ENCODE measurements around the gene TGM3. TPM values are rescaled to one million over a fixed set of nuclear protein-coding genes. Genes with fewer than 3 reads are reported as not detected.

Gene TGM3
- total RNA-seq, 2 donors from 2014 or later: not detected

DNA sequence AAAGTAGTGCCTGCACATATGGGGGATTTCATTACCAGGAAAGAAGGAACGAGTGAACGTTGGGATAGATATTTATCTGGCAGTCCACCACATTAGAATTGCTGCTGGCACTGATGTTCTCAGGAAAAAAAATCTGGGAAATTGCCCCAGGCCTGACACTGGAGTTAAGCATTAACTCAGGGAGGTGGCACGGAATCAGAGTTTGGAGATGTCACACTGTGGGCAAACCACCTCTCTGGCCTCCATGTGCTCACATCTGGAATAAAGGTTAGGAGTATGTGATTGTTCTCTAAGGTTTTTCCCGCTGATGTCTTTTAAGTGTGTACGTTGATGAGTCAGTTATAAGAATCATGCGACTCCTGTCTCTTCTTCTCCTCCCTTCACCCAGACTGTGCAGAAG is 7.9 kb downstream of the TGM3 start:
- ATAC-seq (no peak), DNase-seq (no peak)
- peaks cover 34% of the 10 kb centered on the region for H3K27me3 Mint-ChIP-seq
- H3K9me3 ChIP-seq (ENCODE audit: control insufficient read depth, low read length, poor library complexity, severe bottlenecking): no peaks in the 10 kb centered on the region
- no peak overlapping the region for H3K27ac Mint-ChIP-seq
- H3K4me1 Mint-ChIP-seq: peaks cover 5% of the 10 kb centered on the region
- no peak overlapping the region for H3K4me3 Mint-ChIP-seq
- H3K36me3 Mint-ChIP-seq (ENCODE audit: low read depth): no peaks in the 10 kb centered on the region

DNA sequence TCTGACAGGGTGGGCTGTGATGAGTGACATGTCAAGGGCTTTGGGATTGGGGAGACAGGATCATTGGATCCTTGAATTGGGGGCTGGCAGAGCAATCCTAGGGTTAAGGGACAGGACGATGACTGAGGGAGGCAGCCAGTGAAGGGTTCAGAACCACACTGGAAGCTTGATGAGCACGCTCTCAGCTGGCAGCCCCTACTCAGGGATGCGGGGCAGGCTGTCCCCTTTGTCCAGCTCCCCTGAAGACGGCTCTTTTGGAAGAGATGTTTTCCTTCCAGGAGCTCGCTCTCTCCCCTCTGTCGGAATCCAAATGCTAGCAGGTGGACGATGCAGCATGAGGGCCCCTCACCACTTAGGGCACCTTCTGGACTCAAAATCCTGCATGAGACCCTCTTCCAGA is 8.4 kb downstream of the TGM3 start:
- Mint-ChIP-seq H3K36me3 (ENCODE audit: low read depth) (no peaks in the 10 kb centered on the region), H3K27me3 (peaks cover 30% of the 10 kb centered on the region), H3K4me3 (no peak overlapping the region), H3K27ac (no peak overlapping the region), H3K4me1 (peaks cover 5% of the 10 kb centered on the region)
- ATAC-seq (no peak), DNase-seq (no peak)
- H3K9me3 ChIP-seq (ENCODE audit: control insufficient read depth, low read length, poor library complexity, severe bottlenecking): no peaks in the 10 kb centered on the region

DNA sequence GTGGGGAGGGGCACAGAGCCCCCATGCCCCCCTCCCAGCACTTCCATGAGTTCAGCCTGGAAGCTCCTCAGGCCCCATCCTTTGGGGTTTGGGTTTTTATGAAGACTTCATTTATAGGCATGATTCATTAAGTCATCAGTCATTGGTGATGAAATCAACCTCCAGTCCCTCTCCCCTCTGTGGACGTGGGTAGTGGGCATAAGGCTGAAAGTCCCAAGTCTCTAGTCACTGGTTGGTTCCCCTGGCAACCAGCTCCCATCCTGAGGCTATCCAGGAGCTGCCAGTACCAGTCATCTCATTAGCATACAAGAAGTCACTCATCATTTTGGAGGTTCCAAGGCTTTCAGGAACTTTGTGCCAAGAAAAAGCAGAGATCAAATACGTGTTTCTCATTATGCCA is 9.2 kb downstream of the TGM3 start:
- no peak overlapping the region for H3K4me3 Mint-ChIP-seq
- peaks cover 5% of the 10 kb centered on the region for H3K4me1 Mint-ChIP-seq
- no peaks in the 10 kb centered on the region for H3K36me3 Mint-ChIP-seq (ENCODE audit: low read depth)
- no peaks in the 10 kb centered on the region for H3K9me3 ChIP-seq (ENCODE audit: control insufficient read depth, low read length, poor library complexity, severe bottlenecking)
- H3K27ac Mint-ChIP-seq: no peak overlapping the region
- ATAC-seq (no peak), DNase-seq (no peak)
- peaks cover 30% of the 10 kb centered on the region for H3K27me3 Mint-ChIP-seq

DNA sequence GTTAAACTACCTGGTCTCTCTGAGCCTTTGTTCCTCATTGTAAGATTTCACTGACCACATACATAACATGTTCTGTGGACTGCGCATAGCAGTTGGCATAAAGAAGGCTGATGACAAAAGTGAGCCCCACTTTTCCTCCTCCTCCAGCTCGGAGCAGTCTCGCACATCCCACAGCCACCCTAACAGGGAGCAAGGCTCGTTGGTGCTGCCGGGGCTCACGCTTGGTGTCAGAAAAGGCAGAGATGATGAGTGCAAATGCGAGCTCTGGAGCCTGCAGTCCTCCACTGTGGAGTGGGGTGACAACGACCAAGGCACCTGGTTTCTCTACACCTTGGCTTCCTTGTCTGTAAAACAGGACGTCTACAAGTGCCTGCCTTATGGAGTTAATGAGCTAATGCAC is 9.7 kb downstream of the TGM3 start:
- Mint-ChIP-seq H3K4me1 (peaks cover 5% of the 10 kb centered on the region), H3K4me3 (no peak overlapping the region), H3K27ac (no peak overlapping the region), H3K27me3 (peaks cover 30% of the 10 kb centered on the region), H3K36me3 (ENCODE audit: low read depth) (no peaks in the 10 kb centered on the region)
- DNase-seq: no peak
- H3K9me3 ChIP-seq (ENCODE audit: control insufficient read depth, low read length, poor library complexity, severe bottlenecking): no peaks in the 10 kb centered on the region
- no peak for ATAC-seq

DNA sequence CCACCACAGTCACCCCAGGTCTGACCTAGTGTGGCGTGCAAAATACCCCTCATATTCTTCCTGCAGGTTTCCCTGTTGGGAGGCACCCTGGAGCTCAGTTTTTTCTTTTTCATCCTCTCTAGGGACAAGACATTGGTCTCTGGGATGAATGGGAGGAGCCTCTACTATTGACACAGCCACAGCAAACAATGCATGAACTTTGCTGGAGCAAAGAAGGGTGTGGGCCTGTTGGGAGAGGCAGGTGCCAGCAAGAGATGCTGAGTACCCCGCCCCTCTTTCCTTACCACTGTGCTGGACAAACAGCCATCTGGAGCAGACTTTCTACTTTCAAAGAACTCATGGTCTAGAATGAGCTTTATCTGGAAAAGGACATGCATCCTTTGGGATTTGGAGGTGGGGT is 10.1 kb downstream of the TGM3 start:
- H3K4me3 Mint-ChIP-seq: no peak overlapping the region
- H3K9me3 ChIP-seq (ENCODE audit: control insufficient read depth, low read length, poor library complexity, severe bottlenecking): no peaks in the 10 kb centered on the region
- H3K27me3 Mint-ChIP-seq: peaks cover 27% of the 10 kb centered on the region
- H3K36me3 Mint-ChIP-seq (ENCODE audit: low read depth): no peaks in the 10 kb centered on the region
- DNase-seq (no peak), ATAC-seq (no peak)
- H3K27ac Mint-ChIP-seq: no peak overlapping the region
- H3K4me1 Mint-ChIP-seq: peaks cover 5% of the 10 kb centered on the region

DNA sequence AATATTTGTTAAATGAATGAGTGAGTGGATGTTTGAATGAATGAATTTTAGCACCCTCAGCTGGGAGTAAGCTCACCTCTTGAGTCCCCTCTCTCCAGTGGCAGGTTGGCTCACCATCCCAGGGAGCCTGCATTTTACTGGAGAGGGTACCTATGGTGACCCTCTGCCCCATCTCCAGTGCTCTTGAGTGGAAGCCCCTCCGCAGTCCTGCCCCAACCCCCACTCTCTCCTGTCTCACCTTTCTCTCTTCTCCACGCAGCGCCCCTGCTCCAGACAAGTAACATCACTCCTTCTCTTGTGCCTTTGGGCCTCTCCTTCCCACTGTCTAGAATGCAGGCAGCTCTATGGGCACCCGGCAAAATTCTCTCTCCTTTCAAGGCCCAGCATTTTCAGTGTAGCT is 11.3 kb downstream of the TGM3 start:
- peaks cover 31% of the 10 kb centered on the region for H3K27me3 Mint-ChIP-seq
- no peak for ATAC-seq
- no peaks in the 10 kb centered on the region for H3K36me3 Mint-ChIP-seq (ENCODE audit: low read depth)

DNA sequence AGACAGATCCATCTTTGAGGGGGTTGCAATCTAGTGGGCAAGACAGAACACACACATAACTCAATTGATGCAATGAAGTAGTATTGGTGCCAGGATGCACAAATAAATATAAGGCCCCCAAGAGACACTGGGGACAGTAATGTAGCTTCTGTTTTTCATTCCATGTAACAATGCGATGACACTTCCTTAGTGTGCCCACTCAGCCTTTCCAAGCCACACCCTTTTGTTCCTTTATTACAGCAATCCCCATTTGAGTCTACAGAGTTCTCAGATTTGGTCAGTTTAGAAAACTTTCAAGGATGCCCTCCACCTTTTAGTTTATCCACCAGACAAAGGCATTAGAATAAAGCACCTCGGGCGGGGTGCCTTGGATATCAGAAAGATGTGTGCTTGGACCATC is 15.5 kb downstream of the TGM3 start:
- no peak overlapping the region for H3K4me3 Mint-ChIP-seq
- no peak for ATAC-seq
- no peaks in the 10 kb centered on the region for H3K9me3 ChIP-seq (ENCODE audit: control insufficient read depth, low read length, poor library complexity, severe bottlenecking)
- H3K27ac Mint-ChIP-seq: peak overlapping the region; percentile 59
- DNase-seq: no peak
- H3K4me1 Mint-ChIP-seq: peaks cover 5% of the 10 kb centered on the region
- peaks cover 16% of the 10 kb centered on the region for H3K27me3 Mint-ChIP-seq
- no peaks in the 10 kb centered on the region for H3K36me3 Mint-ChIP-seq (ENCODE audit: low read depth)

More for the DNA sequence above, 11.3 kb downstream of the TGM3 start:
- H3K9me3 ChIP-seq (ENCODE audit: control insufficient read depth, low read length, poor library complexity, severe bottlenecking): no peaks in the 10 kb centered on the region
- Mint-ChIP-seq H3K4me1 (peaks cover 5% of the 10 kb centered on the region), H3K27ac (no peak overlapping the region), H3K4me3 (no peak overlapping the region)
- no peak for DNase-seq

DNA sequence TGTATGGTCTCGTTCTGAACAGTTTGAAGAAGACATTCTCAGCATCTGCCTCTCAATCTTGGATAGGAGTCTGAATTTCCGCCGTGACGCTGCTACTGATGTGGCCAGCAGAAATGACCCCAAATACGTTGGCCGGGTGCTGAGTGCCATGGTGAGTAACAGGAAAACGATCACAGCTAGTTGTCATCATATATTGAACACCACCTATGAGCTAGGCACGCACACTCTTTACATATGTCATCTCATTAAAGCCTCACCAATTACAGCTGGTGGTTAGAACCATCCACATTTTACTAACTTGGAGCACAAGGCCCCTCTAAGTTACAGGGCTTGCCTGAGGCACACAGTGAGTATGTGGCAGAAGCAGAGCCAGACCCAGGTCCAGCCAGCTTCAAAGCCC is 17.1 kb downstream of the TGM3 start:
- Mint-ChIP-seq H3K27me3 (peaks cover 15% of the 10 kb centered on the region), H3K36me3 (ENCODE audit: low read depth) (no peaks in the 10 kb centered on the region), H3K27ac (no peak overlapping the region), H3K4me1 (no peaks in the 10 kb centered on the region), H3K4me3 (no peak overlapping the region)
- no peak for DNase-seq
- H3K9me3 ChIP-seq (ENCODE audit: control insufficient read depth, low read length, poor library complexity, severe bottlenecking): no peaks in the 10 kb centered on the region
- no peak for ATAC-seq

DNA sequence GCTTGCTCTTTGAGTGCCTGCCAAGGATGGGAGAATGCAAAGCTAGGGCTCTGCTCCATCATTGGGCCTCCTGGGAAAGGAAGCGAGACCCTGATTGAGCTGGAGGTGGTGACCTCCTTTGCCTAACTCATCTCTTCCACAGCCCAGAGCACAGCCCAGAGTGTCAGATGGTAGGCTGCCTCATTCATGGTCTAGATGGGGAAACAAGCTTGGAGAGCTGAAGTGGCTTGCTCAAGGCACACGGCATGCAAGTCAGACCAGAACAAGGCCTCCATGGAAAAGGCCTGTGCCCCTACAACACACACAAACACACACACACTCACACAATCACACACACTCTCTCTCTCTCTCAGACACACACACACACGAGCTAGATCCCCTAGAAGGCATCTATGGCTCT is 17.5 kb downstream of the TGM3 start:
- Mint-ChIP-seq H3K36me3 (ENCODE audit: low read depth) (no peaks in the 10 kb centered on the region), H3K4me1 (no peaks in the 10 kb centered on the region), H3K27me3 (peaks cover 15% of the 10 kb centered on the region), H3K27ac (no peak overlapping the region), H3K4me3 (no peak overlapping the region)
- ATAC-seq: no peak
- H3K9me3 ChIP-seq (ENCODE audit: control insufficient read depth, low read length, poor library complexity, severe bottlenecking): no peaks in the 10 kb centered on the region
- DNase-seq: no peak

DNA sequence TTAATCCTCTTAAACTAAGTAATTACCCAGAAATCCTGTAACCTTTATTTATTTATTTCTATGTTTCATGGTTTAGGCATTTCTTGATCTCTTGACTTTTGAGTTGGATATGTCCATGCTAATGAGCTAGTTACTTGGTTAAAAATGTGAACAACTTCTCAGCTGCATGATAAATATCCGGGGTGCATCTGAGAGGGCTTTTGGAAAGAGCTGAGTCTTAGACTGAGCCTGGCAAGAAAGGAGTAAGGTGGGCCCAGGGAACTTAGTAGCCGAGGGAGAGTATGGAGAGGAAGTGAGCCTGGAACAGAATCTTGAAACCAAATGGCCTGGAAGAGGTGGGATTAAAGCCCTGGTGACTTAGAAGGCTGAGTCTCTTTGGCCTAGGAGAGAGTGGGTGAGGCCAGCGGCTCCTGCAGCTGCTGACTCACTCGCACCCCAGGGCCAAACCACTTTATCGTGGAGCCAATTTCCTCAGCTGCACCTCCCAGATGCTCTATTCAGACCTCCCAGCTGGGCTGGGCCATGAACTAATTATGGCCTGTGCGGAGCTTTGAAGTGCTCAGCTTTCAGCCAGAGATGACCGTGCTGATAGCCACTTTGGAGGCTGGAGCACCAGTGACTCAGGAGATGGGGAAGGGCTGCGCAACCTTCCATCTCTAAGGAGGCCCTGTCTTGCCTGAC is 19.1 kb downstream of the TGM3 start:
- peaks cover 18% of the 10 kb centered on the region for H3K27me3 Mint-ChIP-seq
- no peaks in the 10 kb centered on the region for H3K36me3 Mint-ChIP-seq (ENCODE audit: low read depth)
- H3K4me3 Mint-ChIP-seq: no peak overlapping the region
- no peaks in the 10 kb centered on the region for H3K9me3 ChIP-seq (ENCODE audit: control insufficient read depth, low read length, poor library complexity, severe bottlenecking)
- no peak for ATAC-seq
- no peak for DNase-seq
- no peaks in the 10 kb centered on the region for H3K4me1 Mint-ChIP-seq
- H3K27ac Mint-ChIP-seq: no peak overlapping the region

DNA sequence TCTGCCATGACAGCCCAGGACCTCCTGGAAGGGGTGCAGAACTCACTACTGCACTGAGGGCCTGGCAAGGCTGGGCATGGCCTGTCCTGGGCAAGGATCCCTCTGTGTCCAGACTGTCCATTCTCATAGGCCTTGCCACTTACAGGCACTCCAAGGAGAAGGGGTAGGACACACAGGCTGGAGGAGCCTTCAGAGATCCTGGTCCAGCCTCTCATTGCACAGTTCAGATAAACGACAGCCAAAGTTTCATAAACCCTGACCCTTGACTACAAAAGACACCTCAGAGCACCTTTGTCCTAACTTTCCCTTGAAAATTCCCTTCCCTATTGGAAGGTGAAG is 19.6 kb downstream of the TGM3 start:
- ATAC-seq (no peak), DNase-seq (no peak)
- H3K4me1 Mint-ChIP-seq: no peaks in the 10 kb centered on the region
- no peaks in the 10 kb centered on the region for H3K9me3 ChIP-seq (ENCODE audit: control insufficient read depth, low read length, poor library complexity, severe bottlenecking)
- H3K4me3 Mint-ChIP-seq: no peak overlapping the region
- H3K27ac Mint-ChIP-seq: no peak overlapping the region
- no peaks in the 10 kb centered on the region for H3K36me3 Mint-ChIP-seq (ENCODE audit: low read depth)
- H3K27me3 Mint-ChIP-seq: peaks cover 19% of the 10 kb centered on the region

DNA sequence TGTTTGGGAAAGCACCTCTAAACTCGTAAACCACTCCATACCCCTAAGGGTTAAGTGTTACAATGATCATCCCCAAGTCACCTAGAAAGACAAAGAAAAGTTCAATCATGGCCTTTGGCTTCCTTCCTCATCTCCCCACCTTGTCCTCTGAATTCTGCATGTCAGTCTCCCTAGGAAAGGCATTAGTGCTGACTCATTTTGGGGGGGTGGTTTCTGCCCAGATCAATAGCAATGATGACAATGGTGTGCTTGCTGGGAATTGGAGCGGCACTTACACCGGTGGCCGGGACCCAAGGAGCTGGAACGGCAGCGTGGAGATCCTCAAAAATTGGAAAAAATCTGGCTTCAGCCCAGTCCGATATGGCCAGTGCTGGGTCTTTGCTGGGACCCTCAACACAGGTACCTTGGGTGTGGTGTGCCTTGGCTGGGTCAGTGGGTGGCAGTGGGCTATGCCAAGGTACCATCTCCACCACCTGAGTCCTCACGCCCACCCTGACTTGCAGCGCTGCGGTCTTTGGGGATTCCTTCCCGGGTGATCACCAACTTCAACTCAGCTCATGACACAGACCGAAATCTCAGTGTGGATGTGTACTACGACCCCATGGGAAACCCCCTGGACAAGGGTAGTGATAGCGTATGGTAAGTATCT is 21.2 kb downstream of the TGM3 start:
- no peak overlapping the region for H3K27ac Mint-ChIP-seq
- no peak for ATAC-seq
- no peak overlapping the region for H3K4me3 Mint-ChIP-seq
- H3K27me3 Mint-ChIP-seq: peaks cover 12% of the 10 kb centered on the region
- H3K9me3 ChIP-seq (ENCODE audit: control insufficient read depth, low read length, poor library complexity, severe bottlenecking): no peaks in the 10 kb centered on the region
- no peaks in the 10 kb centered on the region for H3K4me1 Mint-ChIP-seq
- H3K36me3 Mint-ChIP-seq (ENCODE audit: low read depth): no peaks in the 10 kb centered on the region
- DNase-seq: no peak

DNA sequence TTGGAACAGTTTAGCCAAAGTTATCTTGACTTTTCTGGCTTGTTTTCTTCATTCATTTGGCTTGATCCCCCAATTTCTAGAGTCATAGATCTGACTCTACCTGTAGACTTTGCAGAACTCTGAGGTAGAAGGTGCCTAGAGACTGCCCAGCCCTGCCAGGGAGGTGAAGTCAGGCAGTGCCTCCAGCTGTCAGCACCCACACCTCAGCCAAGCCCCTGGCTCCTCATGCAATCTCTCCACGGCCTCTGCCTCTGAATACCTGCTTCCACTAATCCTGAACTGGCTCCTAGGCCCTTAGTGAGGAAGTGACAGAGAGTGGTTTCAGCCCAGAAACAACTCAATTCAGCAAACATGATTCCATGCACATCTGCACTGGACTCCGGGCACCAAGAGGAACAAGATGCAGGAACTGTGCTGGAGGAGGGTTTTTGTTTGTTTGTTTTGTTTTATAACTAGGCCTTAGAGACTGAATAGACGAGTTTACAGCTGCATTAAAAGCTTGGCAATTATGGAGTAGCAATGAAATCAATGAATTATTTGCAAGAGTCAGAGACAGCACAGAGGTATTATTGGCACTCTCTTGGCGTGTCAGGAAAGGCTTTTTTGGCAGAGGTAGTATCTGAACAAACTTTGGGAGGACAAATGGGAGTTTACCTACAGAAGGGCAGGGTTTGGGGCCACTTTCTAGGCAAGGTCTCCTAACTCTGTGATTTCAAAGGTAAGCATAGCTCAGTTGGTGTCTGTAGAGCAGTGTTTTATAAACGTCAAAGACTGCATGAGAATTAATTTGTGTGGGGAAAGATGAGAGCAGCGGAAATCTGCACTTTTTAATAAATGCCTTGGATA is 25.2 kb downstream of the TGM3 start:
- ATAC-seq: no peak
- H3K27ac Mint-ChIP-seq: no peak overlapping the region
- H3K9me3 ChIP-seq (ENCODE audit: control insufficient read depth, low read length, poor library complexity, severe bottlenecking): no peaks in the 10 kb centered on the region
- H3K4me3 Mint-ChIP-seq: no peak overlapping the region
- peaks cover 5% of the 10 kb centered on the region for H3K36me3 Mint-ChIP-seq (ENCODE audit: low read depth)
- no peaks in the 10 kb centered on the region for H3K4me1 Mint-ChIP-seq
- no peak for DNase-seq
- H3K27me3 Mint-ChIP-seq: peaks cover 44% of the 10 kb centered on the region
